Thoracic aorta (tissue), 2 donors: Measurements from ENCODE around the gene FBXW11. TPM values are rescaled to one million over a fixed set of nuclear protein-coding genes. Genes with fewer than 3 reads are reported as not detected.

Experiments
- ATAC-seq: fragments of 150-250 bp; one replicate; pipeline ENCODE4 v1.8.0; 2017; ENCODE audit warnings: low read depth; ENCODE audit not compliant: insufficient number of reproducible peaks, low FRiP score
- DNase-seq: peaks from one replicate; pipeline ENCODE4 v3.0.0-alpha.2; 2020; ENCODE audit warnings: low spot score
- H3K27ac ChIP-seq, 2 donors: fragments of 200-600 bp; sonication (generic); 1 replicate in 1 of 2; 2 replicates in 1 of 2; pipeline ENCODE4 v1.5.1; 2016; ENCODE audit warnings: mild to moderate bottlenecking in 2 of 2, moderate library complexity in 2 of 2
- H3K27me3 ChIP-seq: fragments of 200-600 bp; sonication (generic); replicated peaks from 2 replicates; pipeline ENCODE4 v1.6.0; 2016; ENCODE audit warnings: mild to moderate bottlenecking; ENCODE audit not compliant: insufficient read depth
- H3K36me3 ChIP-seq: fragments of 200-600 bp; sonication (generic); one replicate; pipeline ENCODE4 v1.5.1; 2016
- H3K4me1 ChIP-seq, 2 donors: fragments of 200-600 bp; sonication (generic); 1 replicate in 1 of 2; 2 replicates in 1 of 2; pipeline versions ENCODE4 v1.5.1 to v1.6.0; 2016; ENCODE audit warnings: low read depth in 2 of 2, mild to moderate bottlenecking in 1 of 2; ENCODE audit not compliant: control insufficient read depth in 1 of 2
- H3K4me3 ChIP-seq: fragments of 200-600 bp; sonication (generic); 2 replicates; pipeline ENCODE4 v1.5.1; 2016; ENCODE audit warnings: mild to moderate bottlenecking
- H3K9me3 ChIP-seq: fragments of 200-600 bp; sonication (generic); 2 replicates; pipeline ENCODE4 v1.5.1; 2016
- total RNA-seq, 2 donors: library from RNA; depleted of rRNA; stranded (reverse); fragments of >200 nt; gene quantifications; one replicate each; pipeline versions ENCODE4 v1.1.0 to v1.2.3, GENCODE V29; 2016
- TF ChIP-seq, protein P1 (sequence below): fragments of 200-600 bp; sonication (generic); IDR thresholded peaks from one replicate; pipeline ENCODE4 v1.5.1; 2019; ENCODE audit warnings: antibody characterized with exemption

The FBXW11 gene
- total RNA-seq, 2 donors from 2014 or later, result 77.8 to 91.2 TPM

- H3K36me3 ChIP-seq, result peaks cover 38% of the 10 kb centered on the region
- no peaks in the 10 kb centered on the region for H3K9me3 ChIP-seq
- peaks cover 0 to 6% of the 10 kb centered on the region in 2 donors for H3K4me1 ChIP-seq
- DNase-seq (no peak), ATAC-seq (no peak)
- no peak overlapping the region for H3K4me3 ChIP-seq
- H3K27me3 ChIP-seq, result no peaks in the 10 kb centered on the region
- H3K27ac ChIP-seq, result no peak overlapping the region
- TF ChIP-seq, protein P1, sequence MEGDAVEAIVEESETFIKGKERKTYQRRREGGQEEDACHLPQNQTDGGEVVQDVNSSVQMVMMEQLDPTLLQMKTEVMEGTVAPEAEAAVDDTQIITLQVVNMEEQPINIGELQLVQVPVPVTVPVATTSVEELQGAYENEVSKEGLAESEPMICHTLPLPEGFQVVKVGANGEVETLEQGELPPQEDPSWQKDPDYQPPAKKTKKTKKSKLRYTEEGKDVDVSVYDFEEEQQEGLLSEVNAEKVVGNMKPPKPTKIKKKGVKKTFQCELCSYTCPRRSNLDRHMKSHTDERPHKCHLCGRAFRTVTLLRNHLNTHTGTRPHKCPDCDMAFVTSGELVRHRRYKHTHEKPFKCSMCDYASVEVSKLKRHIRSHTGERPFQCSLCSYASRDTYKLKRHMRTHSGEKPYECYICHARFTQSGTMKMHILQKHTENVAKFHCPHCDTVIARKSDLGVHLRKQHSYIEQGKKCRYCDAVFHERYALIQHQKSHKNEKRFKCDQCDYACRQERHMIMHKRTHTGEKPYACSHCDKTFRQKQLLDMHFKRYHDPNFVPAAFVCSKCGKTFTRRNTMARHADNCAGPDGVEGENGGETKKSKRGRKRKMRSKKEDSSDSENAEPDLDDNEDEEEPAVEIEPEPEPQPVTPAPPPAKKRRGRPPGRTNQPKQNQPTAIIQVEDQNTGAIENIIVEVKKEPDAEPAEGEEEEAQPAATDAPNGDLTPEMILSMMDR, result no peak
Observed at GRCh38 chr5:171872666-171873065, 133.8 kb downstream of the FBXW11 start.

GRCh38 chr5:171871711-171872110 is 134.7 kb downstream of the FBXW11 start:
- DNase-seq, result no peak
- Histone ChIP-seq H3K4me3 (no peak overlapping the region), H3K27ac (no peak overlapping the region), H3K4me1 (peaks cover 0 to 6% of the 10 kb centered on the region in 2 donors), H3K27me3 (no peaks in the 10 kb centered on the region), H3K9me3 (no peaks in the 10 kb centered on the region), H3K36me3 (peaks cover 30% of the 10 kb centered on the region)
- no peak for ATAC-seq
- TF ChIP-seq, protein P1, result no peak

DNA sequence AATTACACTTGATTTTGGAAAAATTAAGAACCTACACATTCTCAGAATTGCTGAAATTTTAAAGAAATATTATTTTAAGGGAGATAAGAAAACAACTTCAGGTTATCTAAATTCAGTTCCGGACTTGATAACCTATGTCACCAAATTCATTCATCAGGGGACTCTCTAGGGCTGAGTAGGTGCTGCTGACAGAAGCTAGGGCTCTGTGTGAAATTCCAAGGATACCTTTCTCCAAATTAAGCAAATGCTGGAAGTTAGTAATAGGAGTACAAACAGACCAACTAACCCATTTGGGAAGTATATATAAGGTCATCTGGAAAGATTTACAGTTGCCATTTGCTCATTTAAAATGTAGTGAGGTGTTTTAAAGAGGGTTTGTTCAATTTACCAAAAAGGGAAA is 136.5 kb downstream of the FBXW11 start:
- ATAC-seq (no peak), DNase-seq (no peak)
- TF ChIP-seq, protein P1, result no peak
- Histone ChIP-seq H3K9me3 (no peaks in the 10 kb centered on the region), H3K36me3 (peaks cover 17% of the 10 kb centered on the region), H3K27ac (no peak overlapping the region), H3K4me1 (peaks cover 0 to 6% of the 10 kb centered on the region in 2 donors), H3K4me3 (no peak overlapping the region), H3K27me3 (no peaks in the 10 kb centered on the region)

DNA sequence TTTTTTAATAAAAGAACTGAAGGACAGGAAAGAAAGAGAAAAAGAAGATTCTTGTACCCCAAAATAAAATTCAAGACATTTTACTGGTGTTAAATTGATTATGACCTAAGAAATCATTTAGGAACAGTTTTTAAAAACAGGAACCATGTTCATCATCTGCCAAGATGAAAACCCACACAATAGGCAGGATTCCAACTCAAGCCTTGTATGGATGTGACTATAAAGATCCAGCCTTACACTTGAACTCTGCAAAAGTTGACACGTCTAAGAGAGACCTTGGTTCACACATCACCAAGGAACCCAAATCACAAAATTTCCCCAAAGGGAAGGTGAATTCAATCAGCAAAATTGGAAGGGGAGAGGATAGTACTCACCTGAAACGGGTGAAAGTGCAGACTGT is 138.2 kb downstream of the FBXW11 start:
- DNase-seq, result no peak
- Histone ChIP-seq H3K4me3 (no peak overlapping the region), H3K9me3 (no peaks in the 10 kb centered on the region), H3K4me1 (peaks cover 5 to 19% of the 10 kb centered on the region in 2 donors), H3K27me3 (no peaks in the 10 kb centered on the region), H3K27ac (no peak overlapping the region), H3K36me3 (peaks cover 12% of the 10 kb centered on the region)
- TF ChIP-seq, protein P1, result no peak
- ATAC-seq, result no peak

DNA sequence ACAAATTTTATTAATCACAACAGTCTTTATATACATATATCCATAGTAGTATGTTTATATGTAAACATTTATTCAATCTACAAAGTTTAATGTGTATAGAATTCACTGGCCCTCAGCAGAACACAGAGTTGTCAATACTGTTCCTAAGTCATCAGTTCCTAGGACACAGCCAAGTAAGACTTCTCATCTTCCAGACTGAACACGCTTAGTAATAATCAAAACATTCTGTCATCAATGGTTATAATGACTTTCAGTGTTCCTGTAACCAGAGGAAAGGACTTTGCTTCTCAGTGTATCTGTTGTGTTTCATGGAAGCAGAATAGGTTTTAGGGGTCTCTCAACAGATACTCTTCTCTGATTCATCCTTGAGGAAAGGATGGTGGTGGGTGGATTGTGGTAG is 138.7 kb downstream of the FBXW11 start:
- ATAC-seq (no peak), DNase-seq (no peak)
- no peaks in the 10 kb centered on the region for H3K9me3 ChIP-seq
- peaks cover 11% of the 10 kb centered on the region for H3K36me3 ChIP-seq
- no peak overlapping the region for H3K27ac ChIP-seq
- TF ChIP-seq, protein P1, result no peak
- no peak overlapping the region for H3K4me3 ChIP-seq
- H3K27me3 ChIP-seq, result no peaks in the 10 kb centered on the region
- H3K4me1 ChIP-seq, result peaks cover 8 to 19% of the 10 kb centered on the region in 2 donors
